Measurements from ENCODE around the gene PITPNM1.

GRCh38 chr11:67522338-67522737, 17.2 kb upstream of the PITPNM1 start:
- no peak for TF ChIP-seq CTCF (IDR thresholded peaks at IDR 0.05)
- no peak for TF ChIP-seq POLR2A (IDR thresholded peaks at IDR 0.05)

Data from adrenal gland (tissue), 5 donors.